RWPE2 (cell line): ENCODE measurements around the gene SP6.

Source experiments
- ATAC-seq: fragments of 200-7000 bp; cut with Tn5 transposase; 3 replicates; pipeline ENCODE4 v1.9.1; 2021; ENCODE audit warnings: low read depth
- DNase-seq: peaks from one replicate; pipeline ENCODE4 v3.0.0-alpha.2; 2020; ENCODE audit warnings: low spot score
- H3K27ac ChIP-seq: fragments of 450-650 bp; 2 replicates; pipeline ENCODE4 v1.5.1; 2017; ENCODE audit warnings: mild to moderate bottlenecking; ENCODE audit not compliant: poor library complexity, severe bottlenecking
- H3K27me3 ChIP-seq: fragments of 250-450 bp; sonication (Bioruptor Pico); 2 replicates; pipeline ENCODE4 v1.5.1; 2021; ENCODE audit warnings: mild to moderate bottlenecking, moderate library complexity; ENCODE audit not compliant: insufficient read depth, poor library complexity, severe bottlenecking
- H3K36me3 ChIP-seq: fragments of 250-450 bp; sonication (Bioruptor Pico); 2 replicates; pipeline ENCODE4 v1.5.1; 2020; ENCODE audit warnings: low read depth, mild to moderate bottlenecking, moderate library complexity
- H3K4me1 ChIP-seq: fragments of 250-450 bp; sonication (Bioruptor Pico); 2 replicates; pipeline ENCODE4 v1.5.1; 2021; ENCODE audit warnings: mild to moderate bottlenecking, moderate library complexity; ENCODE audit not compliant: insufficient read depth, poor library complexity, severe bottlenecking
- H3K4me3 ChIP-seq: fragments of 250-450 bp; sonication (Bioruptor Pico); 2 replicates; pipeline ENCODE4 v1.5.1; 2021; ENCODE audit warnings: mild to moderate bottlenecking, moderate library complexity; ENCODE audit not compliant: severe bottlenecking
- H3K9me3 ChIP-seq: fragments of 250-450 bp; sonication (Bioruptor Pico); 2 replicates; pipeline ENCODE4 v1.5.1; 2021; ENCODE audit warnings: mild to moderate bottlenecking, moderate library complexity; ENCODE audit not compliant: severe bottlenecking
- CTCF ChIP-seq: fragments of 450-650 bp; IDR thresholded peaks from one replicate; pipeline ENCODE4 v1.5.1; 2017; ENCODE audit warnings: mild to moderate bottlenecking, moderate library complexity; ENCODE audit not compliant: poor library complexity, severe bottlenecking

Gene SP6

DNA sequence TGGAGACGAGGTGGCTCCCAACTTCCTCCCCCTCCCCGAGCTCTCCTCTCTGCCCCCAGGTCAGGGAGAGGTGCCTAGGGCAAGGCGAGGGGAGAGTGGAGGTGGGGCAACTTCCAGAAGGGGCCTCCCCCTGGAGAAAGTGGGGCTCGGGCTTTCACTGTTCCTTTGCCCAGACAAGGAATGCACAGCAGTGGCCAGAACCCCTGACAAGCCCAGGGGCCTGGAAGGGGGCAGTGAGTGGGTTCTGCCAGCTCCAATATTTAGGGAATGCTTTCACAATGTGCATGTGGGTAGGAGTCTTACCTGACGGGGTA, 33.4 kb upstream of the SP6 start:
- H3K4me1 ChIP-seq, result peaks cover 8% of the 10 kb centered on the region
- no peaks in the 10 kb centered on the region for H3K27me3 ChIP-seq
- TF ChIP-seq CTCF, result no peak

DNA sequence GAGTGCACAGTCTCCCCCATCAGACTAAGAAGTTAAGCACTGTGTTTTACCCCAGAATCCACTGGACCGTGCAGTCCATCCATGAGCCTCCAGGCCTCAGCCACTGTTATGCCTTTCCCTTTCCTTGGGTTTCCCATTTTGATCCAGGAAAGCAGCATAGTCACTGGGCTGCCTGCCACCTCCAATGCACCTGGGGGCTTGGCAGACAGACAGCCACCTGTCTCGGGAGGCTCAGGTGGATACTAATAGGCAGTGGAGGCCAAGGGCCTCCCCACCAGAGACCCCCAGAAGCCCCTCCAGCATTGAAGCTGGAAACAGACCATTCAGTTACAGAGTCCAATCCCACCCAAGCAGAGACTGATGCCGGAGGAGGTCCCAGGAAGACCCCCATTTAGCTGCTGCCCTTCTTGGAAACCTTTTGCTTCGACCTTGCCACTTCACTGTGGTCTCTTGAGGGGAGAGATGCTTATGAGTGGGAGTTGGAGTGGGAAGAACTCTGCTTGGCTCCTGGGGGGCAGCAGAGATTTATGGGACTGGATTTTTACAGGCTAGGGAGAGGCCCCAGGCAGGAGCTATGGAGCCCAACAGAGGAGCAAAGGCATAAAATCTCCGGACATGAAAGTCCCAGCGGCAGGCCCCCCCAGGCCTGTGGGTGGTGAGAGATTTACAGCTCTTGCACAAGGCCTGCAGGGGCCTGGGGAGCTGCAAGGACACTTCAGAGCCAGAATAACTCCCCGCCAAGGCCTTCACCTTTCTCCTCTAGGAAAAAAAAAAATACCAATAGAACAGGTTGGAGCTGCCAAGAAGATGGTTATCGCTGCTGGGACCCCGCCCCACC, 32.8 kb upstream of the SP6 start:
- no peak for TF ChIP-seq CTCF
- H3K4me1 ChIP-seq, result peaks cover 8% of the 10 kb centered on the region
- DNase-seq (no peak), ATAC-seq (no peak)
- H3K27me3 ChIP-seq, result no peaks in the 10 kb centered on the region
- H3K36me3 ChIP-seq, result no peaks in the 10 kb centered on the region
- H3K9me3 ChIP-seq, result no peaks in the 10 kb centered on the region
- H3K27ac ChIP-seq, result no peak overlapping the region
- H3K4me3 ChIP-seq, result no peak overlapping the region

More for the DNA sequence above, 33.4 kb upstream of the SP6 start:
- DNase-seq (no peak), ATAC-seq (no peak)
- Histone ChIP-seq H3K9me3 (no peaks in the 10 kb centered on the region), H3K4me3 (no peak overlapping the region), H3K27ac (no peak overlapping the region), H3K36me3 (no peaks in the 10 kb centered on the region)

DNA sequence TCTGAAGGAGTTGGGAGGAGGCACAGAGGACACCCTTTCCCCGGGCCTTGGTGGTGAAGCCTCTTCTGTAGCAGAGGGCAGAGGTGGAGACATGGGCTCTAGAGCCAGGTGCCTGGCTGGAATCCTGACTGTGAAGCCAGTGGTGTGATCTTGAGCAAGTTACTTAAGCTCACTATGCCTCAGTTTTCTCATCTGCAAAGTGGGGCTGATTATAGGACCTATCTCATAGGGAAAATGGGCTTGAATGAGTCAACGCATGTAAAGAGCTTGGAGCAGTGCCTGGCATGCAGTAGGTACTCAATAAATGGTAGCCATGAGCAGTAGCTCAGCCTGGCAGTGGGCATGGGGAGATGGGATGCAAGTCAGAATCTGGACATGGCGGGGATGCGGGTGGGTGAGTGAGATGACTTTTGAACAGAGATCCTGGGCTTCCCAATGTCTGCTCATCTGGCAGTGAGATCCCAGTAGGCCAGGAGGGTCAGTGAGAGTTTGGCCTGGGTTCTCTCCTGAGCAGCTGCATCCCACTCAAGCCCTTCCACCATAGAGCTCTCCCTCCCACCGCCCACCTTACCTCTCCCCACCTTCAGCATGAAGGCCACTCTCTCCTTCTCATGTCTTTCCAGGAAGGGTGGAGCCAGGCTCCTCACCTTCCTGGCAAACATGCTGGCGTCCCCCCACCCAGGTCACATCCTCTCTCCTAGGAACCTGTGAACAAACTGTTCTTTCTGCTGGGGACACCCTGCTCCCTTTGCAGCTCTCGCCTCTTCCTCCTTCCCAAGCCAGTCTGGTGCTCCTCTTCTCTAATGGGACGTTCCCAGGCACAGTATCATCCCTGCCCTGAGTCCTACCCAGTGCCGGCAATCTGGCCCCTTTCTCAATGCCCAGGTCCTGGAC, 32.0 kb upstream of the SP6 start:
- DNase-seq (no peak), ATAC-seq (no peak)
- no peaks in the 10 kb centered on the region for H3K9me3 ChIP-seq
- no peak overlapping the region for H3K4me3 ChIP-seq
- H3K27me3 ChIP-seq, result no peaks in the 10 kb centered on the region
- H3K27ac ChIP-seq, result no peak overlapping the region
- H3K4me1 ChIP-seq, result peaks cover 8% of the 10 kb centered on the region
- TF ChIP-seq CTCF, result no peak
- H3K36me3 ChIP-seq, result no peaks in the 10 kb centered on the region

DNA sequence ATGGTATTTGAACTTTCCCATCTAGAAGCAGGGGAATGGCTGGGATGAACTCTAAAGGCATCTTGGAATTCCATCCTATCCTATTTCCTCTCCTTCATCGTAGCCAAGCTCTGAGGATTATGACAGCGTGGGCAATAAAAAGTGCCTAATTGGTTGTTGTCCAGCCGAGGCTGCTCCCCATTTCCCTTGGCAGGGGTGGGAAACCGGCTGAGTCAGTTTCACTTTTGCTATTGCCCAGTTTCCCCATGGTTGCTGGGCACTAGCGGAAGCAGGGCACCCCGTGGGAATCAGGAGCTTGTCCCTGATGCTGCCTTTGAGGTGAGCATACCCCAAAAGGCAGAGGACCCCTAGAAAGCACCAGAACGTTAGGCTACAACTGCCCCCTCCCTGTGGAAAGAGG, 31.3 kb upstream of the SP6 start:
- DNase-seq (no peak), ATAC-seq (no peak)
- H3K9me3 ChIP-seq, result no peaks in the 10 kb centered on the region
- no peaks in the 10 kb centered on the region for H3K36me3 ChIP-seq
- H3K27me3 ChIP-seq, result no peaks in the 10 kb centered on the region
- no peak overlapping the region for H3K27ac ChIP-seq
- no peak for TF ChIP-seq CTCF
- H3K4me3 ChIP-seq, result no peak overlapping the region
- H3K4me1 ChIP-seq, result peaks cover 8% of the 10 kb centered on the region
